ENCODE results near the gene PLA1A. TPM values are rescaled to one million over a fixed set of nuclear protein-coding genes. Genes with fewer than 3 reads are reported as not detected.

The PLA1A gene
- total RNA-seq, 1 experiment from 2014 or later, result 0.75 TPM

DNA sequence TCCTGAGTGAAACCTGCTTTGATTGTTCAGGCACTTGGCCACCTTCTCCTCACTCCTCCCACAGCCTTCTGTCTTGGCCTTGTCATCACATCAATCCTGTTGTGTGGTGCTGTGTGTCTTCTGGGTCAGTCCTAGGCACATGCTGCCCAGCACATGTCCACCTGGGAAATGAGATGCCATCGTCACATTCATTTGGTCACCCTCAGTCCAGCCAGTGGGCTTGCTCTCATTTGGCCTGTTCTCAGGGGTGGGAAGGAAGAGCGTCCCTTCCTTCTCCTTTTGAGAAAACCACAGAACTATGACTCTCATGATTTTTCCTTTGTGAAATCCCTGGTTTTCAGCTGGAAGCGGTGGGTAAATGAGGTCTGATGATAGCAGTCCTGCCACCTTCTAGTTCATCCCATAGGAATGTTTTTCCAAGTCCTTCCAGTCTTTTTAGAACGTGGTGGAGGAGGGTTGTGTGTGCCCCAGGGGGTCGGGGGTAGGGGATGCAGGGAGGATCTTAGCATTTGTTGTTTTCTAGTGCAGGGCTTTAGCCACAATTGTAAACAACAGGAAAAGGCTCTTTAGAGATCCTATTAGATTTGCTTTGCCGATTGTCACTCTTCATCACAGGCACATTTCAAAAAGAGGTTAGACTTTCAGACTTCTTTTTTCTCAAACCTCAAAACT, 8.4 kb upstream of the PLA1A start:
- TF ChIP-seq, protein P1, sequence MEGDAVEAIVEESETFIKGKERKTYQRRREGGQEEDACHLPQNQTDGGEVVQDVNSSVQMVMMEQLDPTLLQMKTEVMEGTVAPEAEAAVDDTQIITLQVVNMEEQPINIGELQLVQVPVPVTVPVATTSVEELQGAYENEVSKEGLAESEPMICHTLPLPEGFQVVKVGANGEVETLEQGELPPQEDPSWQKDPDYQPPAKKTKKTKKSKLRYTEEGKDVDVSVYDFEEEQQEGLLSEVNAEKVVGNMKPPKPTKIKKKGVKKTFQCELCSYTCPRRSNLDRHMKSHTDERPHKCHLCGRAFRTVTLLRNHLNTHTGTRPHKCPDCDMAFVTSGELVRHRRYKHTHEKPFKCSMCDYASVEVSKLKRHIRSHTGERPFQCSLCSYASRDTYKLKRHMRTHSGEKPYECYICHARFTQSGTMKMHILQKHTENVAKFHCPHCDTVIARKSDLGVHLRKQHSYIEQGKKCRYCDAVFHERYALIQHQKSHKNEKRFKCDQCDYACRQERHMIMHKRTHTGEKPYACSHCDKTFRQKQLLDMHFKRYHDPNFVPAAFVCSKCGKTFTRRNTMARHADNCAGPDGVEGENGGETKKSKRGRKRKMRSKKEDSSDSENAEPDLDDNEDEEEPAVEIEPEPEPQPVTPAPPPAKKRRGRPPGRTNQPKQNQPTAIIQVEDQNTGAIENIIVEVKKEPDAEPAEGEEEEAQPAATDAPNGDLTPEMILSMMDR (IDR thresholded peaks at IDR 0.05; ENCODE audit: insufficient read depth in 1 of 2, low read depth in 1 of 2, low read length in 1 of 2, severe bottlenecking in 1 of 2, unreplicated experiment in 1 of 2), result no peak
- Histone ChIP-seq H3K4me3 (ENCODE audit: low read depth, low read length) (no peak overlapping the region), H3K4me1 (no peaks in the 10 kb centered on the region), H3K36me3 (ENCODE audit: control insufficient read depth, insufficient read depth, low read length) (no peaks in the 10 kb centered on the region), H3K27me3 (replicated peaks; ENCODE audit: control insufficient read depth, insufficient read depth, low read length) (no peaks in the 10 kb centered on the region), H3K9me3 (no peaks in the 10 kb centered on the region)
- Mint-ChIP-seq H3K4me3 (ENCODE audit: unreplicated experiment) (no peak overlapping the region), H3K36me3 (ENCODE audit: insufficient read depth, unreplicated experiment) (no peaks in the 10 kb centered on the region), H3K9me3 (ENCODE audit: unreplicated experiment) (peaks cover 14% of the 10 kb centered on the region), H3K27me3 (ENCODE audit: insufficient read depth, unreplicated experiment) (peaks cover 2% of the 10 kb centered on the region), H3K4me1 (ENCODE audit: low read depth, unreplicated experiment) (no peaks in the 10 kb centered on the region), H3K27ac (ENCODE audit: unreplicated experiment) (no peak overlapping the region)
- BruUV-seq (replicated peaks), result no TSS peak
- no peak for DNase-seq
- intact Hi-C loops (cut with micrococcal nuclease; ENCODE audit: unreplicated experiment), result no loop called here
- CTCF ChIA-PET, result no interaction called here
- POLR2A ChIA-PET, result no interaction called here

DNA sequence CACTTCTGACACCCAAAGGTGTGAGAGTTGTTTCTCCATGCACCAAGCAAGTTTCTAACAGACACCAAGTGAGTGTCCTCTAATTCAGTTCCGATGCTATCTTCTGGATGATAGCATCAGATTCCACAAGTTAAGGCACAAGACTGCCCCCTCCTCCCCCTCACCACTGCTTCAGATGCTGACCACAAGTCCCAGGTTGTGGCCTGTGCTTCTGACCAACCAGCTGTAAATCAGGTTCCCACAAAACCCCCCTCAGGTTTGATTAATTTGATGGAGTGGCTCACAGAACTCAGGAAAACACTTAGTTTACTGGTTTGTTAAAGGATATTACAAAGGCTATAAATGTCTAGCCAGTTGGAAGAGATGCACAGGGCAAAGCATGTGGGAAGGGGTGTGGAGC, 7.0 kb upstream of the PLA1A start:
- Mint-ChIP-seq H3K9me3 (ENCODE audit: unreplicated experiment) (peaks cover 14% of the 10 kb centered on the region), H3K4me1 (ENCODE audit: low read depth, unreplicated experiment) (no peaks in the 10 kb centered on the region), H3K27me3 (ENCODE audit: insufficient read depth, unreplicated experiment) (peaks cover 2% of the 10 kb centered on the region), H3K36me3 (ENCODE audit: insufficient read depth, unreplicated experiment) (no peaks in the 10 kb centered on the region), H3K4me3 (ENCODE audit: unreplicated experiment) (no peak overlapping the region), H3K27ac (ENCODE audit: unreplicated experiment) (no peak overlapping the region)
- ChIA-PET CTCF (no interaction called here), POLR2A (no interaction called here)
- no peaks in the 10 kb centered on the region for H3K9me3 ChIP-seq
- intact Hi-C loops (cut with micrococcal nuclease; ENCODE audit: unreplicated experiment), result no loop called here
- TF ChIP-seq, protein P1 (IDR thresholded peaks at IDR 0.05; ENCODE audit: insufficient read depth in 1 of 2, low read depth in 1 of 2, low read length in 1 of 2, severe bottlenecking in 1 of 2, unreplicated experiment in 1 of 2), result no peak
- H3K27me3 ChIP-seq (replicated peaks; ENCODE audit: control insufficient read depth, insufficient read depth, low read length), result no peaks in the 10 kb centered on the region
- no peak overlapping the region for H3K4me3 ChIP-seq (ENCODE audit: low read depth, low read length)
- BruUV-seq (replicated peaks), result no TSS peak
- no peaks in the 10 kb centered on the region for H3K4me1 ChIP-seq
- no peaks in the 10 kb centered on the region for H3K36me3 ChIP-seq (ENCODE audit: control insufficient read depth, insufficient read depth, low read length)
- DNase-seq, result no peak

DNA sequence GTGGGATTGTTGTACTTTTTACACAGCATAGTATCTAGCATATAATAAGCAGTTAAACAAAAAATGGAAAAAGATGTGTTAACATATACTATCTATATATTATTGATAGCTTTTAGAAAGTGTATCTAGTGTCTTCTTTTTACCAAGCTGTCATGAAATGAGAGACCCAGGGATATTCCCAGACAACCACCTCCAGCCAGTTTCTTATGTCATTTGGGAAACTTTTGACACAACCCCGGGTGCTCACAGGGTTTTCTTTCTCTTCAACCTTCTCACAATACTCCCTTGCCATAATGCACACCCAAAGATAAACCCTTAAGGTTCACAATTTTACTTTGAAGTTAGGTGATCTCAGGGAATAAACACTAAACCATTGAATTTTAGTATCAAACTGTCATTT, 4.8 kb upstream of the PLA1A start:
- Histone ChIP-seq H3K4me3 (ENCODE audit: low read depth, low read length) (no peak overlapping the region), H3K9me3 (no peaks in the 10 kb centered on the region), H3K27me3 (replicated peaks; ENCODE audit: control insufficient read depth, insufficient read depth, low read length) (no peaks in the 10 kb centered on the region), H3K4me1 (peaks cover 6% of the 10 kb centered on the region; the same call in 1 of the 2 replicates), H3K36me3 (ENCODE audit: control insufficient read depth, insufficient read depth, low read length) (no peaks in the 10 kb centered on the region)
- no peaks in the 10 kb centered on the region for H3K36me3 Mint-ChIP-seq (ENCODE audit: insufficient read depth, unreplicated experiment)
- intact Hi-C loops (cut with micrococcal nuclease; ENCODE audit: unreplicated experiment), result no loop called here
- peaks cover 2% of the 10 kb centered on the region for H3K27me3 Mint-ChIP-seq (ENCODE audit: insufficient read depth, unreplicated experiment)
- TF ChIP-seq, protein P1 (IDR thresholded peaks at IDR 0.05; ENCODE audit: insufficient read depth in 1 of 2, low read depth in 1 of 2, low read length in 1 of 2, severe bottlenecking in 1 of 2, unreplicated experiment in 1 of 2), result no peak
- H3K27ac Mint-ChIP-seq (ENCODE audit: unreplicated experiment), result no peak overlapping the region
- BruUV-seq (replicated peaks), result no TSS peak
- no peaks in the 10 kb centered on the region for H3K4me1 Mint-ChIP-seq (ENCODE audit: low read depth, unreplicated experiment)
- ChIA-PET POLR2A (no interaction called here), CTCF (no interaction called here)
- H3K4me3 Mint-ChIP-seq (ENCODE audit: unreplicated experiment), result no peak overlapping the region
- no peak for DNase-seq
- peaks cover 14% of the 10 kb centered on the region for H3K9me3 Mint-ChIP-seq (ENCODE audit: unreplicated experiment)

Measured in Caco-2 (cell line).